Sigmoid colon (tissue), 7 donors: ENCODE data around the gene RASSF5. TPM values are rescaled to one million over a fixed set of nuclear protein-coding genes. Genes with fewer than 3 reads are reported as not detected.
A peak's percentile ranks its signal among the peaks of the same experiment; 100 is the strongest.

Experiments used
- DNase-seq: peaks from one replicate; pipeline ENCODE4 v3.0.0-alpha.2; 2019
- H3K27ac ChIP-seq, 4 donors: fragments of 200-600 bp; sonication (generic); one replicate each; pipeline ENCODE4 v1.5.1; 2016 to 2019; ENCODE audit warnings: mild to moderate bottlenecking in 1 of 4
- H3K27me3 ChIP-seq, 3 donors: fragments of 200-600 bp; sonication (generic); one replicate each; pipeline ENCODE4 v1.5.1; 2019; ENCODE audit warnings: mild to moderate bottlenecking in 1 of 3
- H3K36me3 ChIP-seq, 4 donors: fragments of 200-600 bp; sonication (generic); one replicate each; pipeline ENCODE4 v1.5.1; 2016 to 2019
- H3K4me1 ChIP-seq, 4 donors: fragments of 200-600 bp; sonication (generic); one replicate each; pipeline ENCODE4 v1.5.1; 2017 to 2019
- H3K4me3 ChIP-seq, 4 donors: fragments of 200-600 bp; sonication (generic); one replicate each; pipeline ENCODE4 v1.5.1; 2017 to 2019; ENCODE audit warnings: mild to moderate bottlenecking in 2 of 4, moderate library complexity in 1 of 4
- H3K9me3 ChIP-seq, 4 donors: fragments of 200-600 bp in 3 of 4; sonication (generic) in 3 of 4; one replicate each; pipeline versions ENCODE4 v1.5.1 to v1.6.1; 2013 to 2019
- EP300 ChIP-seq, 4 donors: sonication (generic); formaldehyde crosslinking; IDR thresholded peaks; one replicate each; pipeline ENCODE4 v1.6.1; 2017; ENCODE audit warnings: antibody characterized with exemption in 4 of 4
- POLR2A ChIP-seq, 2 donors: fragments of 450-650 bp; IDR thresholded peaks; one replicate each; pipeline ENCODE4 v1.6.1; 2016; ENCODE audit warnings: antibody characterized with exemption in 2 of 2, mild to moderate bottlenecking in 2 of 2, moderate library complexity in 2 of 2
- POLR2AphosphoS5 ChIP-seq, 4 donors: sonication (generic); formaldehyde crosslinking; IDR thresholded peaks; one replicate each; pipeline ENCODE4 v1.6.1; 2017; ENCODE audit warnings: antibody characterized with exemption in 4 of 4
- whole genome bisulfite sequencing, 2 donors: extraction: QIAGEN DNeasy Blood & Tissue Kit; methylation state at CpG; one replicate each; pipeline ENCODE4 v1.1.7; 2013; 5-methylcytosine and 5-hydroxymethylcytosine counted together
- intact Hi-C: fragments of 100-400 bp; cut with DNase I; formaldehyde crosslinking; loops from one replicate; pipeline ENCODE4 v1.15.1; 2023
- polyA plus RNA-seq, 3 donors: library from polyadenylated mRNA; stranded (reverse); fragments of 200-250 nt; gene quantifications; one replicate each; pipeline ENCODE4 v1.2.3, GENCODE V29; 2013
- total RNA-seq, 4 donors: library from RNA; depleted of rRNA; stranded (reverse); fragments of >200 nt; gene quantifications; one replicate each; pipeline ENCODE4 v1.1.0, GENCODE V29; 2016
- TF ChIP-seq, protein P1 (sequence below), 4 experiments: fragments of 450-650 bp in 3 of 4; fragments of 200-600 bp in 1 of 4; IDR thresholded peaks; one replicate each; pipeline ENCODE4 v1.5.1; 2016 to 2019; ENCODE audit warnings: antibody characterized with exemption in 4 of 4, mild to moderate bottlenecking in 3 of 4, moderate library complexity in 2 of 4
- donor health status: healthy with polysubstance abuse.
- donor health status: Bipolar disorder and iron deficiency.
- donor health status: healthy.

The RASSF5 gene
- total and polyA plus RNA-seq, 7 donors: 2.5 to 25.9 (median 4.3) TPM

DNA sequence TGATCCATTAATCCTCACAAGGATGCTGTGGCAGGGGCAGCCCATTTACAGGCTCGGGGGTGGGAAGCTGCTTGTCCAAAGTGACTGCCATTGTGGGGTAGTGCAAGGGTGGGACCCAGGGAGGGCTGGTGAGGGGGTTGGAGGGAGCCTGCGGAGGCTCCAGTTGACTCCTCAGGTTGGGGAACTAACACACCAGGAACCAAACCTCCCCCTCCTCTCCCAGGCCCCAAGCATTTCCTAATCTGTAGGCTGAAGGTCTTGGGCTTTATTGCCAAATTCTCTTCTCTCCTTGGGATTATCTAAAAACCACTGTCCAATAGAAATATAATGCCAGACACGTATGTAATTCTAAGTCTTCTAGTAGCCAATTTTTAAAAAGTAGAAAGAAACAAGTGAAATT is 18.9 kb upstream of the RASSF5 start:
- DNase-seq: no peak
- TF ChIP-seq, protein P1, sequence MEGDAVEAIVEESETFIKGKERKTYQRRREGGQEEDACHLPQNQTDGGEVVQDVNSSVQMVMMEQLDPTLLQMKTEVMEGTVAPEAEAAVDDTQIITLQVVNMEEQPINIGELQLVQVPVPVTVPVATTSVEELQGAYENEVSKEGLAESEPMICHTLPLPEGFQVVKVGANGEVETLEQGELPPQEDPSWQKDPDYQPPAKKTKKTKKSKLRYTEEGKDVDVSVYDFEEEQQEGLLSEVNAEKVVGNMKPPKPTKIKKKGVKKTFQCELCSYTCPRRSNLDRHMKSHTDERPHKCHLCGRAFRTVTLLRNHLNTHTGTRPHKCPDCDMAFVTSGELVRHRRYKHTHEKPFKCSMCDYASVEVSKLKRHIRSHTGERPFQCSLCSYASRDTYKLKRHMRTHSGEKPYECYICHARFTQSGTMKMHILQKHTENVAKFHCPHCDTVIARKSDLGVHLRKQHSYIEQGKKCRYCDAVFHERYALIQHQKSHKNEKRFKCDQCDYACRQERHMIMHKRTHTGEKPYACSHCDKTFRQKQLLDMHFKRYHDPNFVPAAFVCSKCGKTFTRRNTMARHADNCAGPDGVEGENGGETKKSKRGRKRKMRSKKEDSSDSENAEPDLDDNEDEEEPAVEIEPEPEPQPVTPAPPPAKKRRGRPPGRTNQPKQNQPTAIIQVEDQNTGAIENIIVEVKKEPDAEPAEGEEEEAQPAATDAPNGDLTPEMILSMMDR (IDR thresholded peaks at IDR 0.05): no peak
- TF ChIP-seq POLR2AphosphoS5 (IDR thresholded peaks at IDR 0.05) (no peak), EP300 (IDR thresholded peaks at IDR 0.05) (no peak), POLR2A (IDR thresholded peaks at IDR 0.05) (no peak)
- Histone ChIP-seq H3K4me3 (no peak overlapping the region), H3K9me3 (no peaks in the 10 kb centered on the region), H3K27ac (no peak overlapping the region), H3K27me3 (no peaks in the 10 kb centered on the region), H3K36me3 (peaks cover 0 to 5% (median 0%) of the 10 kb centered on the region in 4 donors), H3K4me1 (peaks cover 0 to 3% (median 0%) of the 10 kb centered on the region in 4 donors)
- intact Hi-C loops: no loop called here
- 89 to 92% methylated on average over 3 of the region's 3 CpGs for WGBS, 2 donors

DNA sequence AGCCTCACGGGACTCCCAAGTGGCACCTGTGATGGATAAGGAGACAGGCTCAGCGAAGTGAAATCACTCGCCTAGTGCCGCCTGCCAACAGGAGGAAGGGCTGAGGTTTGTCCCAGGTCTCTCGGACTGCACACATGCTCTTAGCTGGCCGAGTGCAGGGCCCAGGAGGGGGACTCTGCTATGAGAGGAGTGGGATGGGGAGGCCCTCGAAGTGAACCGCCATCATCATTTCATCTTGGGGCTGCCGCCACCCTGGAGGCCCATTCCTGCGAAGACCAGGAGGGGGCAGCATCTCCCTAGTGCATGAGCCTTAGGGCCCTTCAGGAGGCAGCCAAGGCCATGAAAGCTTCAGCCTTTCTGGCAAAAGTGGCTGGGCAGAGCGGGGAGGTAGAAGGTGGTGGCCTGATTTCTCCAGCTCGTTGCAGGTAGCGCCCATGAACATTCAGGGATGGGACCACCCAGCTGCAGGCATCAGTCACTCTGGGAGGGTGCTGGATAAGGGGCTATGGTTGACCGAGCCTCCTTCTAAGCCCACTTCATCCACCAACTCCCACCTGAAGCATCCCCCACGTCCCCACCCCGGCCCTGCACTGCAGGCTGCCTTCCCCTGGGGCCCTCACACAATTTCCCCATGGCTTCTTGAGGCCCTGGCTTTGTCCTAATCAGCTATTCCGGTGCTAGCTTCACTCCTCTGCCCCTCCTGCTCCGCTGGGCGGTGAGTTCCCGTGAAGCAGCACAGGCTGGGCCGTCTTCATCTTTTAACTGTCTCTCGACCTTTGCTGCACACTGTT is 17.2 kb upstream of the RASSF5 start:
- whole genome bisulfite sequencing, 2 donors: 67 to 77% methylated on average over 22 of the region's 22 CpGs

DNA sequence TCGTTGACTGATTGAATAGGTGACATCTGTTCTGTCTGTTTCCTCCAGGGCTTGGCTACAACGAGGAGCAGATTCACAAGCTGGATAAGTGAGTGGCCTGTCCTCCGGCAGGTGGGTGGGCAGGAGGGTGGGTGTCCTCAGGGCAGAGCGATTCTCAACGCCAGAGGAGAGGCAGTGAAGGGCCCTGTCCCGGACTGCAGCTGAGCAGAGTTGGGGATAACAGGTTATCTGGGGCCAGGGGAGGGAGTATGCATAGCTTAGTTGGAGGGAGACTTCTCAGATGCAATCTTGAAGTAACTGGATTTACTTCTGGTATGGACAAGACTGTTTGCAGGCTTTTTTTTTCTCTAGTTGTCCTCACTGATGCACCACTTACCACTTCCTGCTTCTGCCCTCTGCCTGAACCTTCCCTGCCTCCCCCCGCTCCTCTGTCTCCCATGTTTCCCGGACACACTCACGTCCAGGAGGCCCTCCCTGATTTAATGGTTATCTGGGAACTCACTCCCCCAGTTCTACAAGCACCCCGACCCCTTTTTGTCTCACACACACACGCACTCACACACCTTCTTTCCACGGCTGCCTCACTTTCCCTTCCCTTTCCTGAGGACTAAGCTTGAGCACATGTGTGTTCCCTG is 16.4 kb upstream of the RASSF5 start:
- WGBS, 2 donors: 87% methylated on average over 12 of the region's 12 CpGs

More for the DNA sequence above, 17.2 kb upstream of the RASSF5 start:
- Histone ChIP-seq H3K4me1 (peaks cover 0 to 6% (median 5%) of the 10 kb centered on the region in 4 donors), H3K4me3 (no peak overlapping the region), H3K27ac (no peak overlapping the region), H3K36me3 (peaks cover 0 to 5% (median 0%) of the 10 kb centered on the region in 4 donors), H3K27me3 (no peaks in the 10 kb centered on the region), H3K9me3 (no peaks in the 10 kb centered on the region)
- peak; percentile 85 for DNase-seq
- TF ChIP-seq EP300 (IDR thresholded peaks at IDR 0.05): no peak
- TF ChIP-seq POLR2A (IDR thresholded peaks at IDR 0.05): no peak
- TF ChIP-seq, protein P1 (IDR thresholded peaks at IDR 0.05): peak; percentile 58 to 93 (median 78)
- intact Hi-C loops: loop anchor here (5.0 to 10.0 kb wide), 3 partner anchors 92 to 425 kb away; no protein-coding TSS in a partner anchor

DNA sequence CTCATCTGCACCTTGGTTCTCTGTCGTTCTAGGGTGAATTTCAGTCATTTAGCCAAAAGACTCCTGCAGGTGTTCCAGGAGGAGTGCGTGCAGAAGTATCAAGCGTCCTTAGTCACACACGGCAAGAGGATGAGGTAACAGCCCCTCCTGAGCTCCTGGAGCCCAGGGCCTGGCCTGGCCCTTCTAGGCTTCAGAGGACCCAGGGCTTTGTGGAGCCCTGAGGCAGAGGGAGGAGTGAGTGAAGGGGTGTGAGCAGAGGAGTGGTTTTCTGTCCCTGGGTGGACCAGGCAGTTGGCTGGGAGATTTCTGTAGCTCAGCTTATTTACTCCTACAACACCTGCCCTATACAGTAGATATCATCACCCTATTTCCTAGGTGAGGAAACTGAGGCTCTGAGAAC is 15.7 kb upstream of the RASSF5 start:
- 94 to 95% methylated on average over 4 of the region's 4 CpGs for WGBS, 2 donors
- Histone ChIP-seq H3K27me3 (no peaks in the 10 kb centered on the region), H3K4me3 (no peak overlapping the region), H3K27ac (no peak overlapping the region), H3K36me3 (peaks cover 0 to 5% (median 0%) of the 10 kb centered on the region in 4 donors), H3K4me1 (peaks cover 0 to 20% (median 18%) of the 10 kb centered on the region in 4 donors), H3K9me3 (no peaks in the 10 kb centered on the region)
- DNase-seq: no peak
- TF ChIP-seq POLR2AphosphoS5 (IDR thresholded peaks at IDR 0.05): no peak
- TF ChIP-seq, protein P1 (IDR thresholded peaks at IDR 0.05): no peak
- no peak for TF ChIP-seq EP300 (IDR thresholded peaks at IDR 0.05)
- TF ChIP-seq POLR2A (IDR thresholded peaks at IDR 0.05): no peak
- intact Hi-C loops: loop anchor here (5.0 to 10.0 kb wide), 3 partner anchors 91 to 423 kb away; no protein-coding TSS in a partner anchor

More for the DNA sequence above, 16.4 kb upstream of the RASSF5 start:
- intact Hi-C loops: loop anchor here (5.0 to 10.0 kb wide), 3 partner anchors 91 to 424 kb away; no protein-coding TSS in a partner anchor
- no peak overlapping the region for H3K4me3 ChIP-seq
- no peaks in the 10 kb centered on the region for H3K27me3 ChIP-seq
- peaks cover 0 to 5% (median 0%) of the 10 kb centered on the region in 4 donors for H3K36me3 ChIP-seq
- H3K9me3 ChIP-seq: no peaks in the 10 kb centered on the region
- peaks cover 0 to 13% (median 12%) of the 10 kb centered on the region in 4 donors for H3K4me1 ChIP-seq
- no peak for DNase-seq
- H3K27ac ChIP-seq: no peak overlapping the region
- TF ChIP-seq, protein P1 (IDR thresholded peaks at IDR 0.05): no peak
- TF ChIP-seq EP300 (IDR thresholded peaks at IDR 0.05) (no peak), POLR2AphosphoS5 (IDR thresholded peaks at IDR 0.05) (no peak), POLR2A (IDR thresholded peaks at IDR 0.05) (no peak)
